ENCODE measurements around the gene PPFIBP2.

GRCh38 chr11:7692426-7692825 is 178.6 kb downstream of the PPFIBP2 start:
- TF ChIP-seq EZH2 (IDR thresholded peaks at IDR 0.05; ENCODE audit: low read depth), result no peak
- no peak for TF ChIP-seq CTCF (conservative IDR thresholded peaks at IDR 0.05)
